GM12872 (cell line): ENCODE measurements around the gene EID3.

Source experiments
- TF ChIP-seq, protein P1 (sequence below): IDR thresholded peaks from 3 replicates; pipeline ENCODE4 v1.5.1; 2011; ENCODE audit warnings: low read depth, mild to moderate bottlenecking, low read length, moderate library complexity; ENCODE audit not compliant: insufficient read depth

Gene EID3

DNA sequence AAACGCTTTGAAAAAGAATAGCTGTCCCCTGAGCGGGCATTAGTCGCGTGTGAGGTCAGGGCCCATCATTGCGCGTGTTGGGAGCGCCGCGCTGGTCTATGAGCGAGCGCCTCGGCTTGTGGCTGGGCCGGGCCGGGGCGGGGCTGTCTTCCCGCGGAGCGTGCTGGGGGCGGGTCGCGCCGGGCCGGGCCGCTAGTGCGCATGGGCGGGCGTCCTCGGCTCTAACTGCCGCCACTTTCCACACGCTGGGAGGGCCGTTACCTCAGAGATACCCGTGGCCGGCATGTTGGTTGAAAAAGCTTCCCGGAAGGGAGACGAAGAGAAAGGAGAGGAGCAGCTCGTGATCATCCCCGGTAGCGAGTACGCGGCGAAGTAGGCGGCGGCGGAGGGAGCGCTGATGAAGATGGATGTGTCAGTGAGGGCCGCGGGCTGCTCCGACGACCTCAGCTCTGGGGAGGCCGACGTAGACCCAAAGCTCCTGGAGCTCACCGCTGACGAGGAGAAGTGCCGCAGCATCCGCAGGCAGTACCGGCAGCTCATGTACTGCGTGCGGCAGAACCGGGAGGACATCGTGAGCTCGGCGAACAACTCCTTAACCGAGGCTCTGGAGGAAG, at the start of gene EID3:
TSS of gene EID3 (plus strand) at position 202 of the 614 bp plus-strand sequence. CDS start at position 398, 196 bp downstream.
- TF ChIP-seq, protein P1, sequence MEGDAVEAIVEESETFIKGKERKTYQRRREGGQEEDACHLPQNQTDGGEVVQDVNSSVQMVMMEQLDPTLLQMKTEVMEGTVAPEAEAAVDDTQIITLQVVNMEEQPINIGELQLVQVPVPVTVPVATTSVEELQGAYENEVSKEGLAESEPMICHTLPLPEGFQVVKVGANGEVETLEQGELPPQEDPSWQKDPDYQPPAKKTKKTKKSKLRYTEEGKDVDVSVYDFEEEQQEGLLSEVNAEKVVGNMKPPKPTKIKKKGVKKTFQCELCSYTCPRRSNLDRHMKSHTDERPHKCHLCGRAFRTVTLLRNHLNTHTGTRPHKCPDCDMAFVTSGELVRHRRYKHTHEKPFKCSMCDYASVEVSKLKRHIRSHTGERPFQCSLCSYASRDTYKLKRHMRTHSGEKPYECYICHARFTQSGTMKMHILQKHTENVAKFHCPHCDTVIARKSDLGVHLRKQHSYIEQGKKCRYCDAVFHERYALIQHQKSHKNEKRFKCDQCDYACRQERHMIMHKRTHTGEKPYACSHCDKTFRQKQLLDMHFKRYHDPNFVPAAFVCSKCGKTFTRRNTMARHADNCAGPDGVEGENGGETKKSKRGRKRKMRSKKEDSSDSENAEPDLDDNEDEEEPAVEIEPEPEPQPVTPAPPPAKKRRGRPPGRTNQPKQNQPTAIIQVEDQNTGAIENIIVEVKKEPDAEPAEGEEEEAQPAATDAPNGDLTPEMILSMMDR: no peak

DNA sequence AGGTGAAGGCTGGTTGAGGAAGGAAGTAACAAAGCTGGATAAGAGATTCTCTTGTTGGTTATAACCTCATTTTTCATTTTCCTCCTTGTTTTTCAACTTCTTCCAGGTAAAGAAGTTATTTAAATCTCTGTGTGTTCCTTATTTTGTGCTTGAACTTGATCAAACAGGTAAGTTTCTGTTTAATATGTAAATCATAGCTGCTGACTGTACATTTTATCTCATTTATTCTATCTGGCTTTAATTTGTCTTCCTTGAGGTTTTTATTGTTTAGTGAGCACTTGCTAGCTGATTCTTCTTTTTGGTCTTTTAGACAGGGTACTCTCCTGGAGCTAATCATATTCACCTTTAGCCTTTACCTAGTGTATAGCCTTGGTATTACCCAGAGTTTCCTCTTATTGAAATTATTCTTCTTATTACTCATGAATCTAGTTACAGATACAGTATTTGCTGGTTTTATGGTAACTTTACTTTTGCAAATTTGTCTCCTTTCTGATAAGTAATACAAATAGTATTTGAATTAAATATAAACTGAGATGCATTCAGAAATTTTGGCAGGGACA, 45.5 kb upstream of the EID3 start:
- TF ChIP-seq, protein P1: no peak

DNA sequence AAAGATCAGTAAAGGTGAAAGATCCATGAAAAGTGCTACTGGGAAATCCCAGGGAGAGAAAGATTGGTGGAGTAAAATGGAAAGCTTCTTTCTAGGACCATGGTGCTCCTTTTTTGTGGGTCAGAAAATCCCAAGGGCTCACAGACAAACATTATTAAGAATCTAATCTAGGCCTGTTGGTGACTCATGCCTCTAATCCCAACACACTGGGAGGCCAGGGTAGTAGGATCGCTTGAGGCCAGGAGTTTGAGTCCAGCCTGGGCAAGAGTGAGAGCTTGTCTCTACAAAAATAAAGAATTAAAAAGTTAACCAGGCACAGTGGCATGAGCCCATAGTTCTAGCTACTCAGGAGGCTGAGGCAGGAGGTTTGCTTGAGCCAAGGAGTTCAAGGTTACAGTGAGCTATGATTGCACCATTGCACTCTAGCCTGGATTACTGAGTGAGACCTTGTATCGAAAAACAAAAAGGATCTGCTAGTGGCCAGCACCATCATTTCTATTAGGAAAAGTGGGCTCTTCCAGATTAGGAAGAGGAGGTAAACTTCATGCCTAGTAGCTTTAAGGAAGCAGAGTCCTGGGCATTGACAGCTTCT, 45.0 kb upstream of the EID3 start:
- TF ChIP-seq, protein P1: no peak

DNA sequence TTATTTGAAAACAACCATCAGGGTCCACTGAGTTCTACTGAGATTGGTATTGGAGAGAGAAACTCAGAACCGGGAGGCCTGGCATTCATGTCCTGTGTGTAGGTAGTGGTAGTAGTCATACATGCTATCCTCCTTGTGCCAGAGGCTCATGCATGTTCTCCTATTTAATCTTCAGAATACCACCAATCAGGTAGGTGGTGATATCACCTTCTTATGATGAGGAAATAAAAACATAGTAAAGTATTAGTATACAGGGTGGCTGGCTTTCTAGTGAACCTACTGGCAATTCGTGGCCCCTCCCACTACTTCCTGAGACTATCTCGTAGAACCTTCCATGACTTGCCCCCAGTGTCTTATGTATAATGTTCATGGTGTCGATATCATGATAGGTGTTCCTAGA, 40.5 kb upstream of the EID3 start:
- TF ChIP-seq, protein P1: no peak

DNA sequence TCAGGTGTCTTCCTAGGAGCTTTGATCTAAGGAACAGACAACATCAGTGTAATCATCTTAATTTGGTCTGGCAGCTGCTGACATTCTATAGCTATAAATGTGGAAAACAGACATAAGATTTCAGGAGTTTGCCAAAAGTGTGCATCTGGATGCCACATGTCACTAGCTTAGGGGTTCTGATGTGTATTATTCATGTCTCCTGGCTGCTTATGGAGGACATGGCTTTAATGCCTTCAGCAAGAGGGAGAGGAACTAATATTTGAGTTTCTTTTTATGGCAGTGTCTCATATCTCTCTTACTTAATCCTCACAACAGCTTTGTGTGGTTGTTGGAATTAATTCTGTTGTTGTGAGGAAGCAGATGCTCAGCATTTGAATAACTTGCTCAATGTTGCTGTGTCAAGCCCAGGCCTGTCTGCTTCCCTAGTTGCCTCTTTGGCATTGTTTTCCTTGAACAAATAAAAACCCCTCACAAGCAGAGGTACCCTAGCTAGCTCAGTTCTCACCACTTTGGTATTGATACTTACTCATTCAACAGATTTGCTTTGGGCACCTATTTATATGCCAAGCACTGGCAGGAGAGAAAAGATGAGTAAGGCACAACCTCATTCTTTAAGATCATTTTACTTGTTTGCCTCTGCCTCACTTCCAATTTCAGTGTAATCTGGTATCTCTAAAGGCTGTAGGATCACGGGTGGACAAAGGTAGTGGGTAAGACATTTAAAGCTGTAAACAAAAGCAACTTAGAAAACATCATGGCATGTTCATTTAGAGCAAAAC, 39.8 kb upstream of the EID3 start:
- TF ChIP-seq, protein P1: no peak

DNA sequence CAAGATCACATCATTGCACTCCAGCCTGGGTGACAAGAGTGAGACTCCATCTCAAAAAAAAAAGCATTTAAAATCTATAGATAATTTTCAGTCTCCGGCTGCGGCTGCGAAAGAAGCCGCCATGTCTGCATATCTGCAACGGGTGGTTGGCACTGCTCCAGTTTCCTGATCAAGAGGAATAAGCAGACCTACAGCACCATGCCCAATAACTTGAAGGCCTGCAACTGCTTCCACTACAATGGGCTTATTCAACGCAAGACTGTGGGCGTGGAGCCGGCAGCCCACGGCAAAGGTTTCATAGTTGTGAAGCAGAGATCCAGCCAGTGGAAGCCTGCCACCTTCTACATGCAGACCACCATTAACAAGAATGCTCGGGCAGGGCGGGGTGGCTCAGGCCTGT, 30.6 kb upstream of the EID3 start:
- TF ChIP-seq, protein P1: no peak

DNA sequence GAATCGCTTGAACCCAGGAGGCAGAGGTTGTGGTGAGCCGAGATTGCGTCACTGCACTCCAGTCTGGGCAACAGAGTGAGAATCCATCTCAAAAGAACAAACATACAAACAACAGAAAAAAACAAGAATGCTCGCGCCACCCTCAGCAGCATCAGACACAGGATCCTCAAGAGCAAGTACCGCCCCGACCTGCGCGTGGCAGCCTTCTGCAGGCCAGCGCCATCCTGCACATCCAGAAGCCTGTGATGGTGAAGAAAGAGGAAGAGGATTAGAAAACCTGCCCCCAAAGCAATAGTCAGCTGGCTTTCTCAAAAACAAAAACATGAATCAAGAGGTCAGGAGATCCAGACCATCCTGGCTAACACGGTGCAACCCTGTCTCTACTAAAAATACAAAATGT, 30.0 kb upstream of the EID3 start:
- TF ChIP-seq, protein P1: no peak
